SK-N-SH (cell line): ENCODE results near the gene HUNK. TPM values are rescaled to one million over a fixed set of nuclear protein-coding genes. Genes with fewer than 3 reads are reported as not detected.
A peak's percentile ranks its signal among the peaks of the same experiment; 100 is the strongest.

Source experiments
- CTCF ChIA-PET: fragments of 300-600, 350-600 bp; formaldehyde crosslinking; extraction: SDS; loops from one replicate; lab custom pipeline; 2021; lab: Yijun Ruan, JAX
- POLR2A ChIA-PET: fragments of 350-600 bp; sonication (Branson Sonifier 250); formaldehyde crosslinking; extraction: SDS; loops from one replicate; lab custom pipeline; 2020; ENCODE audit warnings: antibody characterized with exemption, inconsistent platforms; lab: Yijun Ruan, JAX
- DNase-seq: peaks from one replicate; pipeline ENCODE4 v3.0.0; 2012
- H2AFZ ChIP-seq: fragments of 200-600 bp; sonication (generic); 2 replicates; pipeline ENCODE4 v1.8.1; 2016; ENCODE audit warnings: antibody characterized with exemption, mild to moderate bottlenecking, low read depth
- H3F3A ChIP-seq: fragments of 200-600 bp; sonication (generic); replicated peaks from 2 replicates; pipeline ENCODE3; 2016; ENCODE audit warnings: antibody characterized with exemption, mild to moderate bottlenecking; ENCODE audit not compliant: insufficient read depth
- H3K27ac ChIP-seq, 2 experiments: fragments of 200-500 bp in 1 of 2; fragments of 200-600 bp in 1 of 2; sonication (Bioruptor generic) in 1 of 2; sonication (generic), shearing (Covaris generic) in 1 of 2; 2 replicates each; pipeline versions ENCODE4 v1.5.1 to v1.6.1; 2014 to 2016; ENCODE audit warnings: low read depth in 2 of 2, inconsistent platforms in 1 of 2, low read length in 1 of 2, mild to moderate bottlenecking in 1 of 2, mixed read lengths in 1 of 2
- H3K27me3 ChIP-seq: fragments of 200-600 bp; sonication (generic), shearing (Covaris generic); 2 replicates; pipeline ENCODE4 v1.6.1; 2016; ENCODE audit warnings: mixed run types; ENCODE audit not compliant: insufficient read depth
- H3K36me3 ChIP-seq, 2 experiments: fragments of 200-500 bp in 1 of 2; fragments of 200-600 bp in 1 of 2; sonication (Bioruptor generic) in 1 of 2; sonication (generic) in 1 of 2; replicated peaks in 1 of 2; 2 replicates each; pipeline versions ENCODE3 to v1.5.1; 2014 to 2016; ENCODE audit warnings: low read length in 1 of 2, mild to moderate bottlenecking in 1 of 2; ENCODE audit not compliant: insufficient read depth in 2 of 2, control insufficient read depth in 1 of 2
- H3K4me1 ChIP-seq, 2 experiments: fragments of 200-500 bp in 1 of 2; fragments of 200-600 bp in 1 of 2; sonication (Bioruptor generic) in 1 of 2; sonication (generic), shearing (Covaris generic) in 1 of 2; 2 replicates each; pipeline versions ENCODE4 v1.5.1 to v1.6.1; 2014 to 2016; ENCODE audit warnings: low read depth in 1 of 2, low read length in 1 of 2, mixed run types in 1 of 2; ENCODE audit not compliant: insufficient read depth in 2 of 2, control insufficient read depth in 1 of 2
- H3K4me2 ChIP-seq: fragments of 200-600 bp; sonication (generic), shearing (Covaris generic); 2 replicates; pipeline ENCODE4 v1.6.1; 2017; ENCODE audit warnings: mixed run types
- H3K4me3 ChIP-seq, 2 experiments: fragments of 200-500 bp in 1 of 2; fragments of 200-600 bp in 1 of 2; sonication (Bioruptor generic) in 1 of 2; sonication (generic), shearing (Covaris generic) in 1 of 2; 2 replicates each; pipeline versions ENCODE4 v1.5.1 to v1.8.1; 2014 to 2016; ENCODE audit warnings: low read depth in 2 of 2, inconsistent platforms in 1 of 2, low read length in 1 of 2, mild to moderate bottlenecking in 1 of 2, mixed read lengths in 1 of 2, moderate library complexity in 1 of 2
- H3K79me2 ChIP-seq: fragments of 200-600 bp; sonication (generic); 2 replicates; pipeline ENCODE4 v1.8.1; 2017; ENCODE audit warnings: mild to moderate bottlenecking; ENCODE audit not compliant: insufficient read depth
- H3K9ac ChIP-seq: fragments of 200-600 bp; sonication (generic); 2 replicates; pipeline ENCODE4 v1.6.1; 2017; ENCODE audit warnings: mixed run types
- H3K9me2 ChIP-seq: fragments of 200-600 bp; sonication (generic); 2 replicates; pipeline ENCODE4 v1.6.1; 2017; ENCODE audit warnings: mixed run types
- H3K9me3 ChIP-seq: fragments of 200-600 bp; sonication (generic); 2 replicates; pipeline ENCODE4 v1.6.1; 2017; ENCODE audit warnings: mixed run types, mild to moderate bottlenecking, moderate library complexity
- H4K20me1 ChIP-seq: fragments of 200-600 bp; sonication (generic); 2 replicates; pipeline ENCODE4 v1.6.1; 2017; ENCODE audit warnings: mild to moderate bottlenecking, mixed run types; ENCODE audit not compliant: insufficient read depth
- EP300 ChIP-seq, 2 experiments: IDR thresholded peaks; 2 replicates each; pipeline versions ENCODE4 v1.4.0 to v1.6.1; 2012; ENCODE audit warnings: borderline replicate concordance in 1 of 2, low read depth in 1 of 2, low read length in 1 of 2
- FOXJ3 ChIP-seq: sonication (generic); formaldehyde crosslinking; IDR thresholded peaks from 2 replicates; pipeline ENCODE4 v1.5.1; 2020; ENCODE audit warnings: mild to moderate bottlenecking, missing genetic modification reagents
- GATA2 ChIP-seq: sonication (generic); formaldehyde crosslinking; IDR thresholded peaks from 2 replicates; pipeline ENCODE4 v1.5.0; 2020; ENCODE audit warnings: mild to moderate bottlenecking, missing genetic modification reagents
- JUND ChIP-seq: IDR thresholded peaks from 2 replicates; pipeline ENCODE4 v1.4.0; 2012
- NFIC ChIP-seq: IDR thresholded peaks from 2 replicates; pipeline ENCODE4 v1.4.0; 2012; ENCODE audit warnings: borderline replicate concordance
- RFX5 ChIP-seq: IDR thresholded peaks from 2 replicates; pipeline ENCODE4 v1.6.1; 2012; ENCODE audit warnings: mild to moderate bottlenecking, improper control_type of control experiment, low read length
- SMC3 ChIP-seq: IDR thresholded peaks from 2 replicates; pipeline ENCODE4 v1.6.1; 2012; ENCODE audit warnings: low read depth, low read length, improper control_type of control experiment
- YY1 ChIP-seq: IDR thresholded peaks from 2 replicates; pipeline ENCODE4 v1.4.0; 2012; ENCODE audit warnings: low read depth, mild to moderate bottlenecking
- WGBS: methylation state at CpG from one replicate; pipeline ENCODE4 v1.1.6; 2017; ENCODE audit warnings: low lambda C conversion rate; 5-methylcytosine and 5-hydroxymethylcytosine counted together
- polyA plus RNA-seq, 3 experiments: library from polyadenylated mRNA; depleted of rRNA; stranded (reverse); fragments of >200 nt; gene quantifications; 2 replicates each; pipeline ENCODE4 v1.2.3, GENCODE V29; 2012
- TF ChIP-seq, protein P1 (sequence below): fragments of 200-600 bp; sonication (generic); IDR thresholded peaks from 2 replicates; pipeline ENCODE4 v1.6.1; 2017; ENCODE audit warnings: antibody characterized with exemption, mild to moderate bottlenecking, moderate library complexity
- TF ChIP-seq, protein P2 (sequence below): fragments of 150-350 bp; IDR thresholded peaks from 2 replicates; pipeline ENCODE4 v1.6.1; 2017; ENCODE audit warnings: antibody characterized with exemption, low read length, low read depth, borderline replicate concordance

The HUNK gene
- polyA plus RNA-seq, 1 of the 3 experiments (the other 2 are of a cell fraction), result 0.31 TPM

DNA sequence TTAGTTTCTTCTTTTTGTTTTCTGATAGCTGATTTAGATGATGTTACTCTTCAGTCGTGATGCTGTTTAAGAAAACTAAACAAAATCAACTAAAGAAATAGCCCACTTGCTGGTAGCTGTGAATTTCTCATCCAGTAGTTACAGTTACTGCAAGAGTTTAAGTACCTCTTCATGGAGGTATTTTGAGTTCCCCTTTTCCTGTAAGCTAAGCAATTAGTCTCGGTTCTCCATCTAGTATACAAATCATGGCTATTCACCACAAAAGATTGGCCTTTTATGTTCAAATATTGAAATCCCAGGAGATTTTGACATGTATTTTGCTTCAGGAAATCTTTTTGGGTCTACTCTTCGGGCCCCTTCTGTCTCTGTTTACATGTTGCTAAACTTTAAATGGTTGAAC is 31.1 kb downstream of the HUNK start (continued):
- TF ChIP-seq, protein P1, sequence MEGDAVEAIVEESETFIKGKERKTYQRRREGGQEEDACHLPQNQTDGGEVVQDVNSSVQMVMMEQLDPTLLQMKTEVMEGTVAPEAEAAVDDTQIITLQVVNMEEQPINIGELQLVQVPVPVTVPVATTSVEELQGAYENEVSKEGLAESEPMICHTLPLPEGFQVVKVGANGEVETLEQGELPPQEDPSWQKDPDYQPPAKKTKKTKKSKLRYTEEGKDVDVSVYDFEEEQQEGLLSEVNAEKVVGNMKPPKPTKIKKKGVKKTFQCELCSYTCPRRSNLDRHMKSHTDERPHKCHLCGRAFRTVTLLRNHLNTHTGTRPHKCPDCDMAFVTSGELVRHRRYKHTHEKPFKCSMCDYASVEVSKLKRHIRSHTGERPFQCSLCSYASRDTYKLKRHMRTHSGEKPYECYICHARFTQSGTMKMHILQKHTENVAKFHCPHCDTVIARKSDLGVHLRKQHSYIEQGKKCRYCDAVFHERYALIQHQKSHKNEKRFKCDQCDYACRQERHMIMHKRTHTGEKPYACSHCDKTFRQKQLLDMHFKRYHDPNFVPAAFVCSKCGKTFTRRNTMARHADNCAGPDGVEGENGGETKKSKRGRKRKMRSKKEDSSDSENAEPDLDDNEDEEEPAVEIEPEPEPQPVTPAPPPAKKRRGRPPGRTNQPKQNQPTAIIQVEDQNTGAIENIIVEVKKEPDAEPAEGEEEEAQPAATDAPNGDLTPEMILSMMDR, result no peak
- no peak for TF ChIP-seq YY1
- no peak for TF ChIP-seq FOXJ3 (CRISPR knock-in tag)

DNA sequence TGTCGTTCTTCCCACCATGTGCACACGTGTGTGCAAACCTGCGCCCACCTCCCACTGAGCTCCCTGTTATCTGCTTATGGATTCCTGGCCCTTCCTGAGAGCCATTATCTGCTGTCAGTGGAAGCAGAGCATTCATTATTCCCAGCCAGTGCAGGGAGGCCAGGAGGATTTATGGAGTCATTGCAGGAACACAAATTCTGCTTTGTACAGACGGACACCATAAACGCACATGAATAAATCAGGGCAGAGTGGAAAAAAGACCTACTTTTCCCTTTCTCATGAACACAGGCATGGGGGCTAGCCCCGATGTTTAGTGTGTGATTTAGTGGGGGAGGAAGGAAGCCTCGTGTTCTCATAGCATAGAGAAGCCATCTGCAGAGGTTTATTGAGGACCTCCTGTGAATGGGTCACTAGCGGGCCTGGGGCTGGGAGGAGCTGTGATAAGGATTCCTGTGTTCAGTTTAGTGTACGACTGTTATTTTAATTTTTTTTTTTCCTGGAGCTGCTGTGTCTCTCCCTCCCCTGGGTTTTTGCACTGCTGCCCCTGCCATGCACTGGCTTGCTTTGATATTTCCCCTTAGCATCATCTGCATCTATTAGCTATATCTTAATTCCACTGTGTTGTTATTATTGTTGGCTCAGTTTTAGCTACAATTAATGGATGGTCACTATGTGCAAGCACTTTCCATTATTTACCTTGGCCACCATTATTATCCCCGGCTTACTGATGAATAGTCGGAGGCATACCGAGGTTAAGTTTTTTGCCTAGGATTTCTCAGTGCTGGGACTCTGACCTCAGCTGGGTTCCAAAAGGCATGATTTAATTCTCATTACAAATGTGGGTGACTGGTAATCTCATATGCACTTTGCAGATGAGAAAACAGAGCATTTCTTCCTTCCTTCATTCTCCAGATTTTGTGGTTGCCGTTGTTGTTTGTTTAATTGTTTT is 33.0 kb downstream of the HUNK start:
- Histone ChIP-seq H3K27me3 (no peaks in the 10 kb centered on the region), H3K4me2 (peak overlapping the region; percentile 27; the same call in 1 of the 2 replicates), H3F3A (no peaks in the 10 kb centered on the region), H3K9ac (no peak overlapping the region), H3K79me2 (no peaks in the 10 kb centered on the region), H4K20me1 (no peaks in the 10 kb centered on the region), H3K4me3 (no peak overlapping the region), H3K36me3 (no peaks in the 10 kb centered on the region), H3K9me2 (no peaks in the 10 kb centered on the region), H3K27ac (peak overlapping the region in 1 of 2 experiments; percentile 81; a peak in 1 of 4 replicates), H3K9me3 (no peaks in the 10 kb centered on the region), H2AFZ (no peak overlapping the region), H3K4me1 (peaks cover 0 to 10% of the 10 kb centered on the region in 2 experiments; a peak in 2 of 4 replicates)
- TF ChIP-seq, protein P2, sequence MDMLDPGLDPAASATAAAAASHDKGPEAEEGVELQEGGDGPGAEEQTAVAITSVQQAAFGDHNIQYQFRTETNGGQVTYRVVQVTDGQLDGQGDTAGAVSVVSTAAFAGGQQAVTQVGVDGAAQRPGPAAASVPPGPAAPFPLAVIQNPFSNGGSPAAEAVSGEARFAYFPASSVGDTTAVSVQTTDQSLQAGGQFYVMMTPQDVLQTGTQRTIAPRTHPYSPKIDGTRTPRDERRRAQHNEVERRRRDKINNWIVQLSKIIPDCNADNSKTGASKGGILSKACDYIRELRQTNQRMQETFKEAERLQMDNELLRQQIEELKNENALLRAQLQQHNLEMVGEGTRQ, result no peak
- TF ChIP-seq GATA2 (CRISPR knock-in tag), result 0 out of 2 replicates have a peak, but pooled peaks have one; percentile 38
- no peak for TF ChIP-seq SMC3
- TF ChIP-seq JUND, result no peak
- no peak for TF ChIP-seq EP300 (IDR thresholded peaks at IDR 0.05; ENCODE audit: borderline replicate concordance in 1 of 2, low read depth in 1 of 2, low read length in 1 of 2)
- no peak for TF ChIP-seq RFX5
- TF ChIP-seq NFIC, result no peak
- DNase-seq, result peak; percentile 53
- POLR2A ChIA-PET, result no interaction called here
- 55% methylated on average over 13 of the region's 13 CpGs for WGBS
- CTCF ChIA-PET, result interaction anchor here (0.6 to 1.7 kb wide), 4 partner anchors 32 to 695 kb away, joined by 3 to 4 read pairs (median 3); no protein-coding TSS in a partner anchor
